ENCODE results near the gene NOC4L. TPM values are rescaled to one million over a fixed set of nuclear protein-coding genes. Genes with fewer than 3 reads are reported as not detected.
"Not testable (repeated sequence)": the region's sequence is repeated elsewhere in the genome, so short reads cannot be mapped to it uniquely, and the experiment has no call there.

Gene NOC4L
- total RNA-seq, 1 donor from 2014 or later, result 16.5 TPM

- Histone ChIP-seq H3K9me3 (ENCODE audit: insufficient read depth, low read depth, low read length) (no peaks in the 10 kb centered on the region), H3K36me3 (ENCODE audit: insufficient read depth, low read length) (no peaks in the 10 kb centered on the region), H3K27me3 (ENCODE audit: insufficient read depth, low read length) (no peaks in the 10 kb centered on the region), H4K20me1 (ENCODE audit: insufficient read depth, low read length) (no peaks in the 10 kb centered on the region), H3K79me2 (ENCODE audit: insufficient read depth, low read length) (no peaks in the 10 kb centered on the region), H3K9ac (ENCODE audit: low read length) (no peak overlapping the region), H2AFZ (ENCODE audit: low read depth, low read length) (no peak overlapping the region), H3K27ac (ENCODE audit: low read depth, low read length) (no peak overlapping the region), H3K4me1 (ENCODE audit: insufficient read depth, low read length) (peaks cover 4% of the 10 kb centered on the region), H3K4me2 (ENCODE audit: low read length) (no peak overlapping the region), H3K4me3 (ENCODE audit: insufficient read depth, low read depth, low read length) (no peak overlapping the region)
- Mint-ChIP-seq H3K36me3 (ENCODE audit: low read depth, unreplicated experiment) (peaks cover 20% of the 10 kb centered on the region), H3K4me1 (ENCODE audit: low read depth, unreplicated experiment) (peaks cover 9% of the 10 kb centered on the region), H3K4me3 (ENCODE audit: unreplicated experiment) (no peak overlapping the region), H3K27me3 (ENCODE audit: low read depth, unreplicated experiment) (no peaks in the 10 kb centered on the region), H3K9me3 (ENCODE audit: unreplicated experiment) (peaks cover 8% of the 10 kb centered on the region), H3K27ac (ENCODE audit: unreplicated experiment) (no peak overlapping the region)
- no peak for DNase-seq (ENCODE audit: low read depth)
- no peak for FAIRE-seq
- no peak for TF ChIP-seq EZH2 (IDR thresholded peaks at IDR 0.05; ENCODE audit: insufficient read depth, low read length)
- TF ChIP-seq CTCF (IDR thresholded peaks at IDR 0.05; ENCODE audit: insufficient read depth, low read depth, low read length), result no peak
These were observed 10.2 kb upstream of the NOC4L start for GRCh38 chr12:132133952-132134652.

GRCh38 chr12:132134653-132135183, 9.5 kb upstream of the NOC4L start:
- H3K27me3 ChIP-seq (ENCODE audit: insufficient read depth, low read length); H3K4me1 ChIP-seq (ENCODE audit: insufficient read depth, low read length); H3K9me3 ChIP-seq (ENCODE audit: insufficient read depth, low read depth, low read length); H3K27ac Mint-ChIP-seq (ENCODE audit: unreplicated experiment); H3K4me3 ChIP-seq (ENCODE audit: insufficient read depth, low read depth, low read length); H3K4me2 ChIP-seq (ENCODE audit: low read length); H3K79me2 ChIP-seq (ENCODE audit: insufficient read depth, low read length); H3K4me1 Mint-ChIP-seq (ENCODE audit: low read depth, unreplicated experiment); H3K27ac ChIP-seq (ENCODE audit: low read depth, low read length); FAIRE-seq; H3K27me3 Mint-ChIP-seq (ENCODE audit: low read depth, unreplicated experiment); H3K9ac ChIP-seq (ENCODE audit: low read length); H4K20me1 ChIP-seq (ENCODE audit: insufficient read depth, low read length); H2AFZ ChIP-seq (ENCODE audit: low read depth, low read length); H3K36me3 ChIP-seq (ENCODE audit: insufficient read depth, low read length); H3K9me3 Mint-ChIP-seq (ENCODE audit: unreplicated experiment); DNase-seq (ENCODE audit: low read depth); H3K4me3 Mint-ChIP-seq (ENCODE audit: unreplicated experiment): not testable (repeated sequence)
- H3K36me3 Mint-ChIP-seq (ENCODE audit: low read depth, unreplicated experiment), result peaks cover 16% of the 10 kb centered on the region

- not testable (repeated sequence) for H2AFZ ChIP-seq (ENCODE audit: low read depth, low read length); H3K27me3 Mint-ChIP-seq (ENCODE audit: low read depth, unreplicated experiment); H3K4me2 ChIP-seq (ENCODE audit: low read length); H3K9me3 Mint-ChIP-seq (ENCODE audit: unreplicated experiment); H3K27me3 ChIP-seq (ENCODE audit: insufficient read depth, low read length); H3K4me1 Mint-ChIP-seq (ENCODE audit: low read depth, unreplicated experiment); H3K27ac ChIP-seq (ENCODE audit: low read depth, low read length); H4K20me1 ChIP-seq (ENCODE audit: insufficient read depth, low read length); H3K27ac Mint-ChIP-seq (ENCODE audit: unreplicated experiment); H3K4me3 Mint-ChIP-seq (ENCODE audit: unreplicated experiment); H3K4me1 ChIP-seq (ENCODE audit: insufficient read depth, low read length); H3K9me3 ChIP-seq (ENCODE audit: insufficient read depth, low read depth, low read length); H3K4me3 ChIP-seq (ENCODE audit: insufficient read depth, low read depth, low read length); H3K9ac ChIP-seq (ENCODE audit: low read length); H3K79me2 ChIP-seq (ENCODE audit: insufficient read depth, low read length); DNase-seq (ENCODE audit: low read depth); FAIRE-seq; H3K36me3 ChIP-seq (ENCODE audit: insufficient read depth, low read length)
- H3K36me3 Mint-ChIP-seq (ENCODE audit: low read depth, unreplicated experiment), result peaks cover 11% of the 10 kb centered on the region
These were observed 8.0 kb upstream of the NOC4L start for GRCh38 chr12:132136226-132136625.
